ENCODE measurements around the gene CAPN2.
A peak's percentile ranks its signal among the peaks of the same experiment; 100 is the strongest.

DNA sequence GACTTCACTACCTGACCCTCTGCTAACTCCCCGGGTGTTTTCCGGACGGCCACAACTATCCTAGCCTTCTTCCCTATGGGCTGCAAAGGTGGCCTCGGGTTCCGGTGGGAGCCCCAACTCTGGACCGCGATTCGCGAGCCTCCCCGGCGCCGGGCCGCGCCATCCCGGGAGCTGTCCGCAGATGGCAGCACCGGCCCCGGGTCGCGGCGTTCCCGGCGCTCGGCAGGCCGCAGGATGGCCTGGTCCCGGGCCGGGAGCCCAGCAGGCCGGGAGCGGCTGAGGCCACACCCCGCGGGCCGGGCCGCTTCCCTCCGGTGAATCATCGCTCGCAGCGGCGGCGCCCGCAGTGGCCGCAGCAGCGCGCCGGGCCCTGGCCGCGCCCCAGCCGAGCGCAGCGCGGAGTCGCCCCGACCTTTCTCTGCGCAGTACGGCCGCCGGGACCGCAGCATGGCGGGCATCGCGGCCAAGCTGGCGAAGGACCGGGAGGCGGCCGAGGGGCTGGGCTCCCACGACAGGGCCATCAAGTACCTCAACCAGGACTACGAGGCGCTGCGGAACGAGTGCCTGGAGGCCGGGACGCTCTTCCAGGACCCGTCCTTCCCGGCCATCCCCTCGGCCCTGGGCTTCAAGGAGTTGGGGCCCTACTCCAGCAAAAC, at the start of gene CAPN2:
- TF ChIP-seq CTCF (IDR thresholded peaks at IDR 0.05; ENCODE audit: insufficient read depth, low read depth, low read length): peak; percentile 15
- TF ChIP-seq EZH2 (IDR thresholded peaks at IDR 0.05; ENCODE audit: insufficient read depth, low read length): no peak

All from astrocyte (in vitro differentiated cells and primary cell).